C4-2B (cell line): Measurements from ENCODE around the gene ECE1.

Source experiments
- ZFX ChIP-seq: fragments of 450-650 bp; IDR thresholded peaks from 2 replicates; pipeline ENCODE4 v1.6.1; 2017
- TF ChIP-seq, protein P1 (sequence below): fragments of 450-650 bp; conservative IDR thresholded peaks from 2 replicates; pipeline ENCODE4 v1.5.1; 2017; ENCODE audit warnings: mild to moderate bottlenecking

DNA sequence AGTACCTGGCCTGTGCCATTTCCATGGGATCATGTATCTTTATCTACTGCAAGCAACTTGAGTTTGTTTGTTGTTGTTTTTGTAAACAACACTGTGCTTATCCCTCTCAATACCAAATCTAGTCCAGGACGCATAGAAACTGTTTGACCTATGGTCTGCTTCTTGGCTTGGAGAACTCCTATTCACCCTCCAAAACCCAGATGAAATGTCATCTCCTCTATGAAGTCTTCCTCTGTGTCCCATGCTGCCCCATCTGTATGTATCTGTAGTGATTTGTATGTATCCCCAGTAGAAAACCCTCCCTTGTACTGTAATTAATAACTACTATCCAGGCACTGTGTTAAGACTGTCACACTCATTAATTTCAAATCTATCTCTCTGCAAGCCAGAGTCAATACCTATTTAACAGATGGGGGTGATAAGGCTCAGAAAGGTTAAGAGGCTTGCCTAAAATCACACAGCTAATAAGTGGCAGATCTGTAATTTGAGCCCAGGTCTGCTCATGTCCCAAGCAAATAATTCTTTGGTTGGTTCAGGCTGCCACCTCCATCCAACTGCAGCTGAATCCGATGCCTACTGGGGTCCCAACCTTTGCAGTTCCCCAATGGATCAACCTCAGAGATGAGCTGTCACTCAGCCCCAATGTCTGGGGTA, 24.6 kb upstream of the ECE1 start:
- TF ChIP-seq, protein P1, sequence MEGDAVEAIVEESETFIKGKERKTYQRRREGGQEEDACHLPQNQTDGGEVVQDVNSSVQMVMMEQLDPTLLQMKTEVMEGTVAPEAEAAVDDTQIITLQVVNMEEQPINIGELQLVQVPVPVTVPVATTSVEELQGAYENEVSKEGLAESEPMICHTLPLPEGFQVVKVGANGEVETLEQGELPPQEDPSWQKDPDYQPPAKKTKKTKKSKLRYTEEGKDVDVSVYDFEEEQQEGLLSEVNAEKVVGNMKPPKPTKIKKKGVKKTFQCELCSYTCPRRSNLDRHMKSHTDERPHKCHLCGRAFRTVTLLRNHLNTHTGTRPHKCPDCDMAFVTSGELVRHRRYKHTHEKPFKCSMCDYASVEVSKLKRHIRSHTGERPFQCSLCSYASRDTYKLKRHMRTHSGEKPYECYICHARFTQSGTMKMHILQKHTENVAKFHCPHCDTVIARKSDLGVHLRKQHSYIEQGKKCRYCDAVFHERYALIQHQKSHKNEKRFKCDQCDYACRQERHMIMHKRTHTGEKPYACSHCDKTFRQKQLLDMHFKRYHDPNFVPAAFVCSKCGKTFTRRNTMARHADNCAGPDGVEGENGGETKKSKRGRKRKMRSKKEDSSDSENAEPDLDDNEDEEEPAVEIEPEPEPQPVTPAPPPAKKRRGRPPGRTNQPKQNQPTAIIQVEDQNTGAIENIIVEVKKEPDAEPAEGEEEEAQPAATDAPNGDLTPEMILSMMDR = no peak
- no peak for TF ChIP-seq ZFX
